Measurements from ENCODE around the gene NEK11.

The NEK11 gene

DNA sequence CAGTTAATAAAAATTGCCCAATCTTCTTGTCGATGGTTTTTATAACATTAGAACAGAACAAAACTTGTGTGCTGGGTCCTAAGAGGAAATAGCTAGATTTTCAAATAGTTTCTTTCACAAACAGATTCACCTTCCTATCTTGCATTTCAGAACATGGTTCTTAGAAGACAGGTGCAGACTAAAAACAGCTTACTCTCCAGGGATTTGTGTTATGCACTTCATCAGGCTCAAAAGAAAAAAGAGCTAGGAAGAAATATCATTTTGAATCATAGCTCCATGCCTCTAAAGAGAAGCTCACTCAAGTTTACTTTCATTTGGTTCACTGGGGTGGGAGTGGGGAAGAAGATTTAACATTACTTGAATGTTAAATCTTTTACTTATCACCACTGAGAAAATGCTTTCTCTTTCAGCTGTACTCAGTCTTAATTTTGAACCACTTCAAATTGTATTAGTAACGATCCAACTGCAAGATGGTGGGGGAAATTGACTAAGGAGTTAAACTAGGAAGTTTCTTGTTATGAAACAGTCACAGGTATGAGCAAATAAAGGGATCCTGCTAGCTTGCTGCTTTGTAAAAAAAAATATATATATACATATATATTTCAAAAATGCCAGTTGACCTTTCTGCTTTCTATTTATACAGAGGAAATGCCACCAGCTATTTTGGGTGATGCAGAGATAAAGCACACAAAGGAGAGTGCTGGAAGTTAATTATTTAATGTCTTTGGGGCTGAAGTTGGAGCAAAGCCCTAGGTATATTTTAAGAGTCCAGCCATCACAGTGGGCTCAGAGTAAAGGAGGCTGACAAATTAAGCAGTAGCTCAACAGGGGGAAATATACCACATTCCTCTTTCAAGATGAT, 326.6 kb downstream of the NEK11 start:
- Histone ChIP-seq H3K79me2 (peaks cover 46% of the 10 kb centered on the region), H3K4me3 (ENCODE audit: low read depth, low read length) (no peak overlapping the region), H3K4me2 (ENCODE audit: low read length) (no peak overlapping the region), H2AFZ (no peak overlapping the region), H3K36me3 (ENCODE audit: control insufficient read depth, insufficient read depth, low read length) (no peaks in the 10 kb centered on the region), H3K27ac (no peak overlapping the region), H3K9me3 (ENCODE audit: control insufficient read depth, low read length) (no peaks in the 10 kb centered on the region), H3K4me1 (peaks cover 20% of the 10 kb centered on the region), H3K9ac (no peak overlapping the region), H3K27me3 (ENCODE audit: control insufficient read depth, insufficient read depth, low read length) (no peaks in the 10 kb centered on the region)
- TF ChIP-seq, protein P1, sequence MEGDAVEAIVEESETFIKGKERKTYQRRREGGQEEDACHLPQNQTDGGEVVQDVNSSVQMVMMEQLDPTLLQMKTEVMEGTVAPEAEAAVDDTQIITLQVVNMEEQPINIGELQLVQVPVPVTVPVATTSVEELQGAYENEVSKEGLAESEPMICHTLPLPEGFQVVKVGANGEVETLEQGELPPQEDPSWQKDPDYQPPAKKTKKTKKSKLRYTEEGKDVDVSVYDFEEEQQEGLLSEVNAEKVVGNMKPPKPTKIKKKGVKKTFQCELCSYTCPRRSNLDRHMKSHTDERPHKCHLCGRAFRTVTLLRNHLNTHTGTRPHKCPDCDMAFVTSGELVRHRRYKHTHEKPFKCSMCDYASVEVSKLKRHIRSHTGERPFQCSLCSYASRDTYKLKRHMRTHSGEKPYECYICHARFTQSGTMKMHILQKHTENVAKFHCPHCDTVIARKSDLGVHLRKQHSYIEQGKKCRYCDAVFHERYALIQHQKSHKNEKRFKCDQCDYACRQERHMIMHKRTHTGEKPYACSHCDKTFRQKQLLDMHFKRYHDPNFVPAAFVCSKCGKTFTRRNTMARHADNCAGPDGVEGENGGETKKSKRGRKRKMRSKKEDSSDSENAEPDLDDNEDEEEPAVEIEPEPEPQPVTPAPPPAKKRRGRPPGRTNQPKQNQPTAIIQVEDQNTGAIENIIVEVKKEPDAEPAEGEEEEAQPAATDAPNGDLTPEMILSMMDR (IDR thresholded peaks at IDR 0.05): no peak

DNA sequence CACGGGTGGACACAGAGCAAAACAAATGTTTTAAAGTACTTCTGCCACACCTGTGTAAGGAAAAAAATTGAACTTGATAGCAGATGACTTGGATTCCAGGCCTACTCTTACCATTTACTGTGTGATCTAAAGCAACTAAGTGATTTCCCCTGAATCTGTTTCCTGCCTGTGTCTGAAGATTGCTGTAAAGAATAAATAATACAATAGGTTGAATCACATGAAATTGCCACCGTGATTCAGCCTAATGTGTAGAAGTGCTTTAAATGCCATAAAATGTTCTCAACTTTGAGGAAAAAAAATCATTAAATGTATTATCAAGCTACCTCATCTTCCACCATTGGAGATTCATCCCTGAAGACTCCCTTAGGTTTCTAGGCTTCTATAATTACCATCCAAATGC, 327.3 kb downstream of the NEK11 start:
- Histone ChIP-seq H3K36me3 (ENCODE audit: control insufficient read depth, insufficient read depth, low read length) (no peaks in the 10 kb centered on the region), H3K27ac (no peak overlapping the region), H3K9me3 (ENCODE audit: control insufficient read depth, low read length) (no peaks in the 10 kb centered on the region), H3K4me2 (ENCODE audit: low read length) (no peak overlapping the region), H3K79me2 (peaks cover 51% of the 10 kb centered on the region), H3K9ac (no peak overlapping the region), H2AFZ (no peak overlapping the region), H3K27me3 (ENCODE audit: control insufficient read depth, insufficient read depth, low read length) (no peaks in the 10 kb centered on the region), H3K4me3 (ENCODE audit: low read depth, low read length) (no peak overlapping the region), H3K4me1 (peaks cover 20% of the 10 kb centered on the region)
- TF ChIP-seq, protein P1 (IDR thresholded peaks at IDR 0.05): no peak

DNA sequence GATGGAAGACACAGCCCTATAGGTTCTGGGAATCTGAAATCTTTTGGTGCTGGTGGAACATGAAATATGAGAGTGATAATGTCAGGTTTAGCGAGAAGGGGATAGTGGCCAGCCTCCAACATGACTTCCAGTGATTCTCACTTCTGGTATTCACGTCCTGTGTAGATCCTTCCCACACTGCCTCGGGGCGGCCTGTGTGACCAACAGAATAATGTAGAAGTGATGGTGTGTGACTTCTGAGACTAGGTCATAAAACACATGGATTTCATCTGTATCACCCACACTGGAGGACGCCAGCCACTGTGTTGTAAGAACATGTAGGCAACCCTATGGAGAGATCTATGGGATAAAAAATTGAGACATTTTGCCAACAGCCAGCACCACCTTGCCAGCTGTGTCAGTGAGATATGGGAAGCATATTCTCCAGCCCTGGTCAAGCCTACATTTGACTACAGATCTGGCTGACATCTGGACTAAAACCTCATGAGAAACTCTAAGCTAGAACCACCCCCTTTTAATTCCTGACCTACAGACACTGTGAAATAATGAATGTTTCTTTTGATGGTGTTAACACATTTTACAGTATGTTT, 329.4 kb downstream of the NEK11 start:
- H3K4me1 ChIP-seq: peaks cover 19% of the 10 kb centered on the region
- H3K36me3 ChIP-seq (ENCODE audit: control insufficient read depth, insufficient read depth, low read length): no peaks in the 10 kb centered on the region
- TF ChIP-seq, protein P1 (IDR thresholded peaks at IDR 0.05): no peak
- no peak overlapping the region for H3K4me2 ChIP-seq (ENCODE audit: low read length)
- peaks cover 46% of the 10 kb centered on the region for H3K79me2 ChIP-seq
- no peak overlapping the region for H3K27ac ChIP-seq
- no peaks in the 10 kb centered on the region for H3K9me3 ChIP-seq (ENCODE audit: control insufficient read depth, low read length)
- H3K9ac ChIP-seq: no peak overlapping the region
- no peak overlapping the region for H2AFZ ChIP-seq
- no peaks in the 10 kb centered on the region for H3K27me3 ChIP-seq (ENCODE audit: control insufficient read depth, insufficient read depth, low read length)
- no peak overlapping the region for H3K4me3 ChIP-seq (ENCODE audit: low read depth, low read length)

DNA sequence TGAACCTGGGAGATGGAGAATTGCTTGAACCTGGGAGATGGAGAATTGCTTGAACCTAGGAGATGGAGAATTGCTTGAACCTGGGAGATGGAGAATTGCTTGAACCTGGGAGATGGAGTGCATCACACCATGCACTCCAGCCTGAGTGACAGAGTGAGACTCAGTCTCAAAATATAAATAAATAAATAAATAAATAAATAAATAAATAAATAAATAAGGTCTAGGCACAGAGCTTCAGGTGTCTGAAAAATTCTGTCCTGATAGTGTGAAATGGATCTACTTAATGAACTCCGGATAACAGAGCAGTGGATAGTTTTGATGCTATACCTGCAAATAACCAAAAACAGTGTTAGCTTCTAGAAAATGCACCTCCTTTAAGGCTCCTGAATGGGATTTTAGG, 330.6 kb downstream of the NEK11 start:
- H2AFZ ChIP-seq: no peak overlapping the region
- no peaks in the 10 kb centered on the region for H3K36me3 ChIP-seq (ENCODE audit: control insufficient read depth, insufficient read depth, low read length)
- peaks cover 11% of the 10 kb centered on the region for H3K4me1 ChIP-seq
- H3K9ac ChIP-seq: no peak overlapping the region
- TF ChIP-seq, protein P1 (IDR thresholded peaks at IDR 0.05): no peak
- no peaks in the 10 kb centered on the region for H3K9me3 ChIP-seq (ENCODE audit: control insufficient read depth, low read length)
- no peak overlapping the region for H3K4me3 ChIP-seq (ENCODE audit: low read depth, low read length)
- H3K27ac ChIP-seq: no peak overlapping the region
- H3K27me3 ChIP-seq (ENCODE audit: control insufficient read depth, insufficient read depth, low read length): no peaks in the 10 kb centered on the region
- peaks cover 40% of the 10 kb centered on the region for H3K79me2 ChIP-seq
- H3K4me2 ChIP-seq (ENCODE audit: low read length): no peak overlapping the region
